Transverse colon (tissue), 4 donors: ENCODE results near the gene MACROH2A1. TPM values are rescaled to one million over a fixed set of nuclear protein-coding genes. Genes with fewer than 3 reads are reported as not detected.

Experiments used
- DNase-seq: peaks from one replicate; pipeline ENCODE4 v3.0.0-alpha.2; 2019
- H3K27ac ChIP-seq, 4 donors: fragments of 200-600 bp; sonication (generic); 2 replicates each; pipeline ENCODE4 v1.5.1; 2016 to 2018; ENCODE audit warnings: inconsistent platforms in 4 of 4
- H3K27me3 ChIP-seq: fragments of 200-600 bp; sonication (generic); 2 replicates; pipeline ENCODE4 v1.5.1; 2017; ENCODE audit warnings: inconsistent platforms
- H3K36me3 ChIP-seq, 4 donors: fragments of 200-600 bp; sonication (generic); 2 replicates each; pipeline ENCODE4 v1.5.1; 2017 to 2019; ENCODE audit warnings: inconsistent platforms in 4 of 4
- H3K4me1 ChIP-seq, 4 donors: fragments of 200-600 bp; sonication (generic); 2 replicates each; pipeline ENCODE4 v1.5.1; 2017 to 2020; ENCODE audit warnings: inconsistent platforms in 4 of 4
- H3K4me3 ChIP-seq, 4 donors: fragments of 200-600 bp; sonication (generic); 1 replicate in 1 of 4; 2 replicates in 3 of 4; pipeline versions ENCODE4 v1.5.1 to v1.6.1; 2017 to 2019; ENCODE audit warnings: inconsistent platforms in 4 of 4
- H3K9me3 ChIP-seq, 2 donors: fragments of 200-600 bp; sonication (generic); 2 replicates each; pipeline ENCODE4 v1.5.1; 2017 to 2019; ENCODE audit warnings: inconsistent platforms in 2 of 2
- CTCF ChIP-seq, 5 experiments: fragments of 200-600 bp in 3 of 5; fragments of 450-650 bp in 2 of 5; sonication (generic) in 3 of 5; IDR thresholded peaks; 1 replicate in 2 of 5; 2 replicates in 3 of 5; pipeline ENCODE4 v1.5.1; 2016 to 2017; ENCODE audit warnings: antibody characterized with exemption in 5 of 5, inconsistent platforms in 3 of 5, mild to moderate bottlenecking in 2 of 5, moderate library complexity in 1 of 5
- EP300 ChIP-seq: sonication (generic); formaldehyde crosslinking; IDR thresholded peaks from one replicate; pipeline ENCODE4 v1.6.1; 2017; ENCODE audit warnings: antibody characterized with exemption, low read depth
- POLR2A ChIP-seq: fragments of 450-650 bp; IDR thresholded peaks from one replicate; pipeline ENCODE4 v1.6.1; 2016; ENCODE audit warnings: antibody characterized with exemption, mild to moderate bottlenecking, moderate library complexity
- POLR2AphosphoS5 ChIP-seq, 3 donors: sonication (generic); formaldehyde crosslinking; IDR thresholded peaks; one replicate each; pipeline ENCODE4 v1.6.1; 2016; ENCODE audit warnings: antibody characterized with exemption in 3 of 3
- WGBS, 2 donors: methylation state at CpG; one replicate each; pipeline ENCODE4 v1.1.5; 2018; ENCODE audit warnings: low coverage in 1 of 2; 5-methylcytosine and 5-hydroxymethylcytosine counted together
- in situ Hi-C, 4 donors: fragments of 200-750 bp; cut with MboI; loops; one replicate each; pipeline versions ENCODE4 v1.15.0 to v1.15.1; 2017; ENCODE audit warnings: low sequenced_read_pairs in 3 of 4, low pct_ligation_motif_present in 1 of 4, low pct_unique_long_range_greater_than_20kb in 1 of 4
- intact Hi-C: fragments of 100-400 bp; cut with DNase I; formaldehyde crosslinking; loops from one replicate; pipeline ENCODE4 v1.15.1; 2023; ENCODE audit warnings: low total_unique reads
- total RNA-seq, 4 donors: library from RNA; depleted of rRNA; stranded (reverse); fragments of >200 nt; gene quantifications; one replicate each; pipeline ENCODE4 v1.1.0, GENCODE V29; 2016

Gene MACROH2A1
- total RNA-seq, 4 donors from 2014 or later = 190 to 348 (median 314) TPM

DNA sequence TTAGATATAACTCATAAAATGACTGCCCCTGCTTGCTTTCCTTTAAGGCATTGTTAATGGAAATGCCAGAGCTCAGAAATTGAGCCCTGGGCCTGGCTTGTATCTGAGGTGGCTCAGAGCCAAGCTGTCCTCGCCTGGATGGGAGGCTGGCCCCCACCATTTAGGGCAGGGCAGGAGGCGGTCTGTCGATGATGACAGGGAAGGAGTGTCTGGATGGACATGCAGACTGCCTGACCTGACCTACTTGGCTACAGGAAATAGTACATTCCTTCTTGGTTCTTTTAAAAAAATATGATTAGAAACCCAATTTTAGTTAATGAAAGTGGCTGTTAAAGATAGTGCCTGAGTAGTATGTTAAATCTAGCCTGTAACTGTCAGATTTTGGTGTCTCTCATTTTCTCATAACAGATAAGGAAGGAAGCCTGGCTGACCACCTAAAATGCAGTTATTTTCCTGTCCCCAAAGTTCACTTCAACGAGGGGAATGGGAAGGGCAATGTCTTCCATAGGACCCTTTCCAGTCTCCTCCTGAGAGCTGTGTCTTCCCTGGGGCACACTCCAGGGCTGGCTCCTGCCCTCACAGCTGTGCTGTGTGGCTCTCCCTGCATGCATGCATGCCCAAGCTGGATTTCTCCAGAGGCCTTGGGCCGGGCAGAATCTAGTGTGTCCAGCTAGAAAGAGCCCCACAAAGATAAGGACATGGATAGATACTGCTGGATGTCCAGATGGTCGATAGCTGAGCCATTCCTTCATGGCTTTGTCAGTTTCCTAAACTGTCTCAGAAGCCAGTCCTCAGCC lies 42.3 kb downstream of the MACROH2A1 start:
- 38 to 94% methylated on average over 2 to 6 of the region's 6 CpGs for WGBS, 2 donors
- TF ChIP-seq CTCF (IDR thresholded peaks at IDR 0.05) = no peak
- no peak for TF ChIP-seq EP300
- TF ChIP-seq POLR2A = no peak
- peak in 2 of 3 donors; percentile 59 to 71 for TF ChIP-seq POLR2AphosphoS5 (IDR thresholded peaks at IDR 0.05)
- Histone ChIP-seq H3K9me3 (no peaks in the 10 kb centered on the region), H3K27me3 (no peaks in the 10 kb centered on the region), H3K4me1 (peaks cover 5 to 50% (median 25%) of the 10 kb centered on the region in 4 donors), H3K36me3 (no peaks in the 10 kb centered on the region), H3K4me3 (no peak overlapping the region), H3K27ac (peak overlapping the region; percentile 54 to 77 (median 70))
- intact Hi-C loops (loop anchor here (5.0 kb wide), 1 partner anchor 41 kb away; the partner anchor contains the start of gene MACROH2A1), in situ Hi-C loops (no loop called here)
- peak; percentile 85 for DNase-seq

DNA sequence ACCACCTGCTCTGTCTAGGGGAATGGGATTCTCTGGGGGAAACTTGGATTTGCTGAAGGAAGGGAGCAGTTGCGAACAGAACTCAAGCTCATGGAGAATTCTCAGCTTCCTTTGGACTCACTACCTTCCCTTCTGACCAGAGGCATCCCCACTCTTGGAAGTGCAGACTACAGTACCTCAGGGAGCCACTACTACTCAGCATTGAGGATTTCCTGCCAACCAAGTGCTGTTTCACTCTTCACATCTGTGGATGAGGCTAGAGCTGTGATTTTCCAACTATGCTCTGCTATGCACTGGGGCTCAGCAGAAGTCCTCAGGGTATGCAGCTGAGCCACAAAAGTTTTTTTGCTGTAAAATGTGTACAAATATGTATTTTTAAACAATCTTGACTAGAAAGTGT lies 43.9 kb downstream of the MACROH2A1 start:
- H3K4me3 ChIP-seq = no peak overlapping the region
- TF ChIP-seq CTCF (IDR thresholded peaks at IDR 0.05) (no peak), POLR2A (no peak), EP300 (no peak), POLR2AphosphoS5 (IDR thresholded peaks at IDR 0.05) (no peak)
- 88% methylated on average over 1 of the region's 1 CpG; no CpG with 5 or more reads in 1 of the 2 donors for WGBS, 2 donors
- no peak for DNase-seq
- intact Hi-C loops = loop anchor here (5.0 kb wide), 1 partner anchor 42 kb away; the partner anchor contains the start of gene MACROH2A1
- no peaks in the 10 kb centered on the region for H3K9me3 ChIP-seq
- H3K4me1 ChIP-seq = peaks cover 5 to 39% (median 22%) of the 10 kb centered on the region in 4 donors
- in situ Hi-C loops = no loop called here
- H3K36me3 ChIP-seq = no peaks in the 10 kb centered on the region
- peak overlapping the region in 3 of 4 donors; percentile 54 to 74 (median 72) for H3K27ac ChIP-seq
- H3K27me3 ChIP-seq = no peaks in the 10 kb centered on the region

GRCh38 chr5:135353952-135354721 lies 44.9 kb downstream of the MACROH2A1 start:
- intact Hi-C loops (no loop called here), in situ Hi-C loops (no loop called here)
- Histone ChIP-seq H3K4me3 (no peak overlapping the region), H3K27ac (peak overlapping the region; percentile 53 to 74 (median 58)), H3K4me1 (peaks cover 5 to 35% (median 20%) of the 10 kb centered on the region in 4 donors), H3K9me3 (no peaks in the 10 kb centered on the region), H3K36me3 (no peaks in the 10 kb centered on the region), H3K27me3 (no peaks in the 10 kb centered on the region)
- no peak for TF ChIP-seq POLR2A
- TF ChIP-seq EP300 = no peak
- TF ChIP-seq CTCF (IDR thresholded peaks at IDR 0.05) = no peak
- no peak for TF ChIP-seq POLR2AphosphoS5 (IDR thresholded peaks at IDR 0.05)
- 68% methylated on average over 4 of the region's 4 CpGs; no CpG with 5 or more reads in 1 of the 2 donors for WGBS, 2 donors
- no peak for DNase-seq

GRCh38 chr5:135350536-135350935 lies 48.5 kb downstream of the MACROH2A1 start:
- 96% methylated on average over 10 of the region's 10 CpGs; no CpG with 5 or more reads in 1 of the 2 donors for WGBS, 2 donors
- H3K9me3 ChIP-seq = no peaks in the 10 kb centered on the region
- peaks cover 0 to 30% (median 16%) of the 10 kb centered on the region in 4 donors for H3K4me1 ChIP-seq
- DNase-seq = no peak
- no peak overlapping the region for H3K4me3 ChIP-seq
- no peaks in the 10 kb centered on the region for H3K27me3 ChIP-seq
- TF ChIP-seq EP300 (no peak), POLR2AphosphoS5 (IDR thresholded peaks at IDR 0.05) (no peak), CTCF (IDR thresholded peaks at IDR 0.05) (no peak)
- in situ Hi-C loops = no loop called here
- intact Hi-C loops = no loop called here
- H3K27ac ChIP-seq = no peak overlapping the region
- no peaks in the 10 kb centered on the region for H3K36me3 ChIP-seq
